ENCODE results near the gene CAVIN2.

CAVIN2 gene

GRCh38 chr2:191838526-191838925, 8.4 kb downstream of the CAVIN2 start:
- no peak for DNase-seq

- no peak for DNase-seq
Observed at GRCh38 chr2:191836853-191837769, 9.8 kb downstream of the CAVIN2 start.

- DNase-seq = no peak
Observed at GRCh38 chr2:191836471-191836852, 10.4 kb downstream of the CAVIN2 start.

- no peak for DNase-seq
Observed at GRCh38 chr2:191835539-191836350, 11.1 kb downstream of the CAVIN2 start.

- DNase-seq = no peak
Observed at GRCh38 chr2:191835100-191835499, 11.8 kb downstream of the CAVIN2 start.

GRCh38 chr2:191833356-191833755, 13.5 kb downstream of the CAVIN2 start:
- DNase-seq = no peak

- DNase-seq = no peak
Observed at GRCh38 chr2:191832668-191833067, 14.2 kb downstream of the CAVIN2 start.

- no peak for DNase-seq
Observed at GRCh38 chr2:191831410-191831994, 15.4 kb downstream of the CAVIN2 start.

GRCh38 chr2:191824398-191824797, 22.5 kb downstream of the CAVIN2 start:
- DNase-seq = no peak

- DNase-seq = no peak
Observed at GRCh38 chr2:191821078-191821477, 25.8 kb downstream of the CAVIN2 start.

- DNase-seq = no peak
Observed at GRCh38 chr2:191818725-191819350, 28.1 kb downstream of the CAVIN2 start.

GRCh38 chr2:191818133-191818532, 28.8 kb downstream of the CAVIN2 start:
- no peak for DNase-seq

GRCh38 chr2:191815010-191815409, 31.9 kb downstream of the CAVIN2 start:
- no peak for DNase-seq

GRCh38 chr2:191813943-191814342, 32.9 kb downstream of the CAVIN2 start:
- no peak for DNase-seq

GRCh38 chr2:191811807-191812602, 34.9 kb downstream of the CAVIN2 start:
- DNase-seq = peak in 1 of 2 experiments; percentile 18

GRCh38 chr2:191806396-191806795, 40.5 kb downstream of the CAVIN2 start:
- DNase-seq = no peak

GRCh38 chr2:191804766-191805165, 42.1 kb downstream of the CAVIN2 start:
- DNase-seq = no peak

- DNase-seq = no peak
Observed at GRCh38 chr2:191803007-191803406, 43.9 kb downstream of the CAVIN2 start.

- no peak for DNase-seq
Observed at GRCh38 chr2:191802180-191802579, 44.7 kb downstream of the CAVIN2 start.

GRCh38 chr2:191800874-191801273, 46.0 kb downstream of the CAVIN2 start:
- no peak for DNase-seq

GRCh38 chr2:191799526-191799925, 47.4 kb downstream of the CAVIN2 start:
- no peak for DNase-seq
